ENCODE results near the gene RIMS1.

Gene RIMS1

GRCh38 chr6:72417759-72418158 lies 531.4 kb downstream of the RIMS1 start:
- DNase-seq = no peak

GRCh38 chr6:72418495-72418894 lies 532.1 kb downstream of the RIMS1 start:
- no peak for DNase-seq

- DNase-seq = no peak
These were observed 533.6 kb downstream of the RIMS1 start for GRCh38 chr6:72419966-72420365.

GRCh38 chr6:72420409-72420808 lies 534.1 kb downstream of the RIMS1 start:
- DNase-seq = no peak

- DNase-seq = no peak
These were observed 535.0 kb downstream of the RIMS1 start for GRCh38 chr6:72421387-72421786.

DNA sequence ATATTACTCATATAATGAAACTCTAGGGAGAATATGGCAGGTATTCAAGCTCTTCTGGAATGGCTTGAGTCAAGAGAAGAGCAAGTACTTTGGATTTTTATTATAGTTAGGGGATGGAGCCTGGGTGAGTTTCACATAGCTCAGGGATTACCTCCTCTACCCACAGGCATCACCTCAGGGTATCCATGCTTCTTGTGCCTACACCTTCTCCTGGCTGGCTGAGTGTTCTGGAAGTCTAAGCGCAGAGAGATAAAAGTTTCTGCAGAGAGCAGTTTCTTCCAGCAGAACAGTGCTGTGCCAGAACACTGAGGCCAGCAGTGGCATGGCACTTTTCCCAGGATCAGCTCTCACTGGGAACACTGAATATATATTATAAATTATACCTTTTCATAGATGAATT lies 535.8 kb downstream of the RIMS1 start:
- no peak for DNase-seq

GRCh38 chr6:72424476-72424875 lies 538.1 kb downstream of the RIMS1 start:
- DNase-seq = no peak

GRCh38 chr6:72425003-72425681 lies 538.8 kb downstream of the RIMS1 start:
- DNase-seq = no peak

DNA sequence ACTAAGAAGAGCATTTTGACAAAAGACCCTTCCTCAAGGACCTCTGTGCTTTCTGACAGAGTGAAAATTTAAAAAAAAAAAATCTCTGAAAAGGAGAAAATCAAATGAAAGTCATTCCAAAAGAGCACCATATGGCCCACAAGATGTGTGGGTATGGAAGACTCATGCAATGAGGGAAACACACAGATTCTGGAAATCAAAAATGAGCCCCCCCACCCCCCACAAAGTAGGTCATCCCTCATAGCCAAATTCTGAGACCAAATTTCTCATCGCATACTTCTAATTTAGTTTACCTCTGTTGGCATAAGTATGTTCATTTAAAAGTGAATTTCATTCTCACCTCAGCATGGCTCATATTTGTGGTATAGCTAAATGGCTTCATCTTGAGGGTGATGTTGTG lies 554.3 kb downstream of the RIMS1 start:
- DNase-seq = no peak

GRCh38 chr6:72446430-72446829 lies 560.1 kb downstream of the RIMS1 start:
- DNase-seq = no peak
